Measurements from ENCODE around the gene OR4F6. TPM values are rescaled to one million over a fixed set of nuclear protein-coding genes. Genes with fewer than 3 reads are reported as not detected.
"Not testable (repeated sequence)": the region's sequence is repeated elsewhere in the genome, so short reads cannot be mapped to it uniquely, and the experiment has no call there.

OR4F6 gene
- total and polyA plus RNA-seq, 2 donors (not counting 1 experiment from before 2014, with no cell fraction given) = not detected

- ChIA-PET CTCF (no interaction called here), POLR2A (no interaction called here)
- Mint-ChIP-seq H3K4me3 (no peak overlapping the region), H3K4me1 (no peaks in the 10 kb centered on the region), H3K27ac (no peak overlapping the region), H3K9me3 (ENCODE audit: insufficient read depth) (no peaks in the 10 kb centered on the region), H3K27me3 (peaks cover 8% of the 10 kb centered on the region)
- no peak overlapping the region for H3K4me3 ChIP-seq (ENCODE audit: control extremely low read depth in 1 of 5, extremely low read depth in 1 of 5, insufficient read depth in 1 of 5, low read depth in 2 of 5, low read length in 4 of 5)
- WGBS (ENCODE audit: insufficient coverage) = 97% methylated on average over 10 of the region's 10 CpGs
- no peak for TF ChIP-seq EZH2 (IDR thresholded peaks at IDR 0.05; ENCODE audit: borderline replicate concordance, insufficient read depth, low read depth, low read length, poor library complexity, severe bottlenecking)
- TF ChIP-seq CTCF (IDR thresholded peaks at IDR 0.05) = no peak
- no peak overlapping the region for H3K4me2 ChIP-seq (replicated peaks; ENCODE audit: low read depth, low read length, poor library complexity, severe bottlenecking)
- peaks cover 0 to 3% of the 10 kb centered on the region in 2 experiments for H3K36me3 ChIP-seq (replicated peaks in 1 of 2; ENCODE audit: control extremely low read depth in 1 of 2, control insufficient read depth in 1 of 2, extremely low read depth in 1 of 2, insufficient read depth in 2 of 2, low read length in 1 of 2)
- H2AFZ ChIP-seq (ENCODE audit: insufficient read depth, low read depth, low read length, poor library complexity, severe bottlenecking) = no peak overlapping the region
- no peak for DNase-seq
- no peak overlapping the region for H3K9ac ChIP-seq (ENCODE audit: low read length)
- no peaks in the 10 kb centered on the region for H3K27me3 ChIP-seq (replicated peaks in 1 of 4; ENCODE audit: control extremely low read depth in 1 of 4, control insufficient read depth in 3 of 4, insufficient read depth in 4 of 4, low read length in 3 of 4)
- intact Hi-C loops (cut with micrococcal nuclease) = no loop called here
- no peak for ATAC-seq (ENCODE audit: low read depth)
- H4K20me1 ChIP-seq (ENCODE audit: control insufficient read depth, insufficient read depth, low read length, poor library complexity, severe bottlenecking) = no peaks in the 10 kb centered on the region
- H3K27ac ChIP-seq (ENCODE audit: low read length in 2 of 2) = no peak overlapping the region
- H3K79me2 ChIP-seq (ENCODE audit: control insufficient read depth, insufficient read depth, low read length) = no peaks in the 10 kb centered on the region
- H3K4me1 ChIP-seq (ENCODE audit: control insufficient read depth in 2 of 2, insufficient read depth in 2 of 2, low read length in 2 of 2) = no peaks in the 10 kb centered on the region
- H3K9me3 ChIP-seq (ENCODE audit: control extremely low read depth in 1 of 3, control insufficient read depth in 2 of 3, insufficient read depth in 1 of 3, low read length in 2 of 3) = no peaks in the 10 kb centered on the region
These were observed 28.2 kb upstream of the OR4F6 start for GRCh38 chr15:101775136-101775535.

GRCh38 chr15:101778576-101778975, 24.7 kb upstream of the OR4F6 start:
- H3K36me3 ChIP-seq (replicated peaks in 1 of 2; ENCODE audit: control extremely low read depth in 1 of 2, control insufficient read depth in 1 of 2, extremely low read depth in 1 of 2, insufficient read depth in 2 of 2, low read length in 1 of 2); H3K27ac Mint-ChIP-seq; H3K9me3 Mint-ChIP-seq (ENCODE audit: insufficient read depth); CTCF ChIA-PET; H3K4me2 ChIP-seq (replicated peaks; ENCODE audit: low read depth, low read length, poor library complexity, severe bottlenecking); H4K20me1 ChIP-seq (ENCODE audit: control insufficient read depth, insufficient read depth, low read length, poor library complexity, severe bottlenecking); intact Hi-C loops (cut with micrococcal nuclease); H3K4me1 ChIP-seq (ENCODE audit: control insufficient read depth in 2 of 2, insufficient read depth in 2 of 2, low read length in 2 of 2); H3K9ac ChIP-seq (ENCODE audit: low read length); ATAC-seq (ENCODE audit: low read depth); H3K4me1 Mint-ChIP-seq; DNase-seq; H3K79me2 ChIP-seq (ENCODE audit: control insufficient read depth, insufficient read depth, low read length); H2AFZ ChIP-seq (ENCODE audit: insufficient read depth, low read depth, low read length, poor library complexity, severe bottlenecking); H3K4me3 ChIP-seq (ENCODE audit: control extremely low read depth in 1 of 5, extremely low read depth in 1 of 5, insufficient read depth in 1 of 5, low read depth in 2 of 5, low read length in 4 of 5); H3K9me3 ChIP-seq (ENCODE audit: control extremely low read depth in 1 of 3, control insufficient read depth in 2 of 3, insufficient read depth in 1 of 3, low read length in 2 of 3); H3K4me3 Mint-ChIP-seq; POLR2A ChIA-PET; H3K27ac ChIP-seq (ENCODE audit: low read length in 2 of 2); H3K27me3 ChIP-seq (replicated peaks in 1 of 4; ENCODE audit: control extremely low read depth in 1 of 4, control insufficient read depth in 3 of 4, insufficient read depth in 4 of 4, low read length in 3 of 4): not testable (repeated sequence)
- WGBS (ENCODE audit: insufficient coverage) = 95% methylated on average over 8 of the region's 10 CpGs
- peaks cover 14% of the 10 kb centered on the region for H3K27me3 Mint-ChIP-seq

All from B cell (primary cell).